HG03378 (cell line): Measurements from ENCODE around the gene NUP188.

Experiments used
- ATAC-seq: cut with Tn5 transposase; IDR thresholded peaks from one replicate; pipeline ENCODE4 v1.9.1; 2021; ENCODE audit warnings: mild to moderate bottlenecking, moderate library complexity; ENCODE audit not compliant: unreplicated experiment

Gene NUP188

GRCh38 chr9:128913048-128913900 lies 34.2 kb upstream of the NUP188 start:
- ATAC-seq = no peak

GRCh38 chr9:128913995-128914772 lies 33.3 kb upstream of the NUP188 start:
- no peak for ATAC-seq

- no peak for ATAC-seq
Measured at GRCh38 chr9:128916204-128916603, 31.3 kb upstream of the NUP188 start.

- ATAC-seq = no peak
Measured at GRCh38 chr9:128916745-128917144, 30.8 kb upstream of the NUP188 start.

- no peak for ATAC-seq
Measured at GRCh38 chr9:128917151-128917849, 30.2 kb upstream of the NUP188 start.

GRCh38 chr9:128918921-128919320 lies 28.6 kb upstream of the NUP188 start:
- ATAC-seq = no peak

- no peak for ATAC-seq
Measured at GRCh38 chr9:128919402-128920089, 28.0 kb upstream of the NUP188 start.

- no peak for ATAC-seq
Measured at GRCh38 chr9:128920381-128921058, 27.0 kb upstream of the NUP188 start, which contains the start of gene PHYHD1. Gene PHYHD1 (plus strand): TSS chr9:128920982. CDS start chr9:128922324, 1,342 bp downstream.

- no peak for ATAC-seq
Measured at GRCh38 chr9:128921881-128922763, 25.4 kb upstream of the NUP188 start.

GRCh38 chr9:128923493-128923883 lies 24.0 kb upstream of the NUP188 start:
- ATAC-seq = no peak

- no peak for ATAC-seq
Measured at GRCh38 chr9:128927731-128928411, 19.6 kb upstream of the NUP188 start.

- ATAC-seq = no peak
Measured at GRCh38 chr9:128928624-128929023, 18.9 kb upstream of the NUP188 start.

- ATAC-seq = no peak
Measured at GRCh38 chr9:128929560-128929959, 17.9 kb upstream of the NUP188 start.

GRCh38 chr9:128933731-128934130 lies 13.8 kb upstream of the NUP188 start:
- ATAC-seq = no peak

- no peak for ATAC-seq
Measured at GRCh38 chr9:128936171-128936865, 11.2 kb upstream of the NUP188 start.

- no peak for ATAC-seq
Measured at GRCh38 chr9:128937310-128938165, 10.0 kb upstream of the NUP188 start.

GRCh38 chr9:128940271-128940921 lies 7.1 kb upstream of the NUP188 start:
- ATAC-seq = no peak
